SH-SY5Y (cell line): ENCODE measurements around the gene PPARG.

Experiments used
- GATA2 ChIP-seq: IDR thresholded peaks from 2 replicates; pipeline ENCODE4 v1.6.1; 2011; ENCODE audit warnings: mild to moderate bottlenecking, low read depth, low read length
- GATA3 ChIP-seq: IDR thresholded peaks from 2 replicates; pipeline ENCODE4 v1.6.1; 2011; ENCODE audit warnings: low read depth, mild to moderate bottlenecking, low read length, moderate library complexity

The PPARG gene

DNA sequence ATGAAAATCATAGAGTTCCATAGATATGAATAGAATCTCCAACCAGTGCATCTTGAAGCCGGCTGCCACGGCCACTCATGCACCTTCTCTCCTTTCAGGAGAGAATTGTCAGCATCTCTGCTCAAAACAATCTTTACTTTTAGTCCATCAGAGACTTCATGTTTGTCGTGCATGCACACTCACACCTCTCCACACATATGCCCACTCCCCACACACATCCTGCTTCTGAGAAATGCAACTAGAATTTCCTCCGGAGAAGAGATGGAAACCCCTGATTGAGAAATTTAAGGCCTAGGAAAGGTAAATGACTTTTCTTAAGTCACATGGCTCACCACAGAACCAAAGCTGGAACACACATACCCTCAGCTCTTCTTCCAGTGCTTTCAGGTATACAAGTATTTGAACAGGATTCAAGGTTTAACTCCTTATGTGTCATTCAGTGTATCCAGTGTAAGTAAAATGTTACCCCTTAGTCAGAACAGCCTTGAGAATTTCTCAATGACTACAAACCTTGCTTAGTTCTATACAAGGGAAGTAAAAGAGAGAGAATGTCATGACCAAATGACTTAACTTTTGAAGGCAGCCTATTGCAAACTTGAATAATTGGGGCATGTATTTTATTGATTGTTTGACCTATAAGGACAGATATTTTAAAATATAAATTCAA, 126.3 kb downstream of the PPARG start:
- TF ChIP-seq GATA3 (no peak), GATA2 (no peak)

DNA sequence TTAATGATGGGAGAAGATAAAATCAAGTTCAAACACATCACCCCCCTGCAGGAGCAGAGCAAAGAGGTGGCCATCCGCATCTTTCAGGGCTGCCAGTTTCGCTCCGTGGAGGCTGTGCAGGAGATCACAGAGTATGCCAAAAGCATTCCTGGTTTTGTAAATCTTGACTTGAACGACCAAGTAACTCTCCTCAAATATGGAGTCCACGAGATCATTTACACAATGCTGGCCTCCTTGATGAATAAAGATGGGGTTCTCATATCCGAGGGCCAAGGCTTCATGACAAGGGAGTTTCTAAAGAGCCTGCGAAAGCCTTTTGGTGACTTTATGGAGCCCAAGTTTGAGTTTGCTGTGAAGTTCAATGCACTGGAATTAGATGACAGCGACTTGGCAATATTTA, 127.9 kb downstream of the PPARG start:
- no peak for TF ChIP-seq GATA2

DNA sequence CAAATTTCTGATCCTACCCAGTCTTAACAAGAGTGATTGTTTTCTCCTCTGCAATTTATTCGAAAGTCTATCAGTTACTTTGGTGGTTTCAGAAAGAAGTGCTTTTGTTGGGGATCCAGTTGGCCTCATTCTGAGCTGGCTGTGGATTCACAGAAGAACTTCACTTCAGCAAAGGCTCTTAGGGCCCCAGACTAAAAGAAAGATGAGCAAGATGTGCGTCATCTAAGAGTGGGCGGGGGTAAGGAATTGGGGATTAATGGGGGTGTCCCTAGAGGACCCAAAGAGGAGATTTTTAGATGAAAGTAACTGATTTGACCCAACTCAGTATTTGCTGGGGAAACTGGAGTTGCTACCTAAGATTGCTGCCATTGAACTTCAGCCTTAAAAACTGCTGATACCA, 131.5 kb downstream of the PPARG start:
- no peak for TF ChIP-seq GATA2
- TF ChIP-seq GATA3, result no peak

DNA sequence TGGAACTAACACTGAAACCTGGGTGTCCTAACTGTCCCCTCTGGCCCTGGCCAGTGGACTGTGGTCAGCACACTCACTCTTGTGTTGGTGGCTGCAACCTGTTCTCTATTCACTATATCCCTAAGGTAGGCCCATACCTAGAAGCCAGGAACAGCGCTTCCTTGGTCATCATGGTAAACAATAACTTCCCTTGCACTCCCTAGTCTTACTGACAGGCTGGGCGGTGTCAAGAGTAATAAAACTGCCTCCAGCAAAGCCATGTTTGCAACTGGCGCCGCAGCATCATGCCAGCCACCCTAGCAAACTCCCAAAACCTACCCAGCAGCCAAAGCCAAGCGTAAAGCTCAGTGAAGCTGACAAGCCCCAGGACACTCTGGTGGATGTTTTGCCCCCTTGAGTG, 132.3 kb downstream of the PPARG start:
- TF ChIP-seq GATA3 (no peak), GATA2 (no peak)

DNA sequence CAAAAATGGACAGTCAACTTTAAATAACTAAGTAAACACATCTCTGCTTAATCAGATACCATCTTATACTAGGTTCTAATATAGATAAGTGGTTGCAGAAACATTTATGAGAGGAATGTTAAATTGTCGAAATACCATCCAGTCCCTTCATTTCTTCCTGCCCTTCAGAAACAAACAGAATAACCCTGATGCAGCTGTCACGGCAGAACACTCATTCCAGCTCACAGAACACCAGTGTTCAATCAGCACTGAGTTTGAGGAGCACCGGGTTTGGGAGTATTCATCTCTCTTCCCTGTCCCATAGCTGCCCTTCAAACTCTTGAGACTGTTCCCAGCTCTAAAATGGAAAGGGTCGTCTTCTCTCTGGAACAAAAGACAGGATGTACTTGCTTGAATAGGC, 134.3 kb downstream of the PPARG start:
- TF ChIP-seq GATA3 (no peak), GATA2 (no peak)

DNA sequence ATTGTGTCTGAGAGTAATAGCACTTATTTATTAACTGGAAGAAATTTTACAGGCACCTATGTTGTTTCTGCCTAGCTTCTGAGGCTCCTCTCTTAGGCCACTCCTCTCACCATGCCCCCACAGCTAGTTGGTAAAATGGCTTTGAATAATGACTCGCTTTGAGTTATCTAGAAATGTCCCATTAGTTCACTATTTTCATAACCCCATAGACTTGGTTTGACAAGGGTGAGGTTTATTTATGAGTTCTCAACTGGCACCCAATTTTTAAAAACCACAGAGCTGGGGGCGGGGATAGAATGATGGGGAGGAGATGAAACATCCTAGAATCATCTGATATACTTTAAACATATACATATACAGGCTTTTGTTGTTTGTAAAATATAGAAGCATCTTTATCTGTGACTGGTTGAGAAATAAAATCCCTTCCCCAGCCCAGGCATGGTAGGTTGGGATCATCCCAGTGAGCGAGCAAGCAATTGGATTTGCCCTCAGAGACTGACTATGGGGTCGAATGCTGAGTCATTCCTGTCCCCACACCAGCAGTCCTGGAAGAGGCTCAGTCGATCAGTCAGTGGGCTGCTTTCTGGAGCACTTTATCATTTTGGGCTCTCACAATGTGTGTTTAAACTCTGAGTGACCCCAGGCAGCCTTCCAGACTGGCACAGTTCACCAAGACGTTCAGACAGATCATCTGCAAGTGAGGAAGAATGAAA, 135.2 kb downstream of the PPARG start:
- TF ChIP-seq GATA2, result no peak
- TF ChIP-seq GATA3, result no peak

DNA sequence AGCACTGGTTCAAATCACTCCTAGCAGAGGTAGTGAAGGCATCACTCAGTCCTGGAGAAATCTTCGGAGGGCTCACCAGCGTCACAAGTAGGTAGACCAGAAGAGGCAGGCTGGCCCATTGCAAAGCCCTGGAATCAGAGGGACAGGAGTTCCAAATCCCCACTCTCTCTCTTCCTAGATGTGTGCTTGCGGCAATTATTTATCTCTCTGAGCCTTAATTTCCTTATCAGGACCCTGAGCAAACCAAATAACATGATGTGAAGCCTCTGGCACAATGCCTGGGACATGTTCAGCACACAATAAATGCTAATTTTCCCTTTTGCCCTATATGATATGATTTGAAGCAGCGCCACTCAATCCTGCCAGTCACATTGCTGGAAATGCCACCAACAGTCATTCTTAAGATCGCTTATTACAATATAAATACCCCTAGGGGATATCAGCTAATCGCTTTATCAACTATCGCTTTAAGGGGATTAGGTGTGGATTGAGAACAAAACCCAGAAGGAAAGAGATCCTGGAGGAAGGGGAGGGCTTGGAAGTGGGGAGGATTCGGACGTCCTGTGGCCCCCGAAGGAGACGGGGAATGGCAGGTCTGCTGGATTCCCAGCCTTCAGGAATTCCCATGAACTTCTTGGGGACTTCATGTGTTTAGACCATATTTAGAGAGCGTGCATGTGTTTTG, 135.9 kb downstream of the PPARG start:
- TF ChIP-seq GATA3 (peak; percentile 73), GATA2 (peak; percentile 93)

DNA sequence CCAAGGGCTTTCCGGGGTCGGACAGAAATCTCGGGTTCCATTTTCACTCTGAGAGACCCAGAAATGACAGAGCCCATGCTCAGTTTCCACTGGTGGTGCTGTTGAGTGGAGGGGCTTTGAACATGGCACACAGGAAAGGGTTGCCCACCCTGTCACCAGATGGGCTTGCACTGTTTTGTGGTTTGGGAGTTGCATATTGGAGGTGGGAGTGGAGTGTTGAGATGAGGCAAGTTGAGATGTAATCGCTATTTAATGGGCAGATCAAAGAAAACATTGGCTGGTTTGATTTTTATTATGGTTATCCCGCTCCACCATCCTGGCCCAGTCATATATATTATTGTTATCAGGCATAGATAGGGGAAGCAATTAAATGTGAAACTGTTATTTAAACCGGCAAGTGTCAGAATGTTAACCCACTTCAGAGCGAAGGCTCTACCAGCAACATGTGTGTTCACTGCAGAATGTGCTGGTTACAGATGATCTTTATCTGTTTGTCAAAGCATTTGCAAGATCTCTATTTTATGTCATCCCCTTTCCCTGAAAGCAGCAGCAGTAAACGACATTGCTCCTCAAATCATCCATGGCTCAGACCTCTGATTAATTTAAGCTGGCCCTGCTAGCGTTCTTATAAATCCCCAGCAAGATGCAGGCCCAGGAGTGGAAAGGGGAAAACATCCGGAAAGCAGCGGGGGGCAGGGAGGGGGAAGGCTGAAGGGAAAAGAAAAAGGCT, 137.1 kb downstream of the PPARG start:
- TF ChIP-seq GATA2 (peak; percentile 83), GATA3 (peak; percentile 53; the same call in 1 of the 2 replicates)

DNA sequence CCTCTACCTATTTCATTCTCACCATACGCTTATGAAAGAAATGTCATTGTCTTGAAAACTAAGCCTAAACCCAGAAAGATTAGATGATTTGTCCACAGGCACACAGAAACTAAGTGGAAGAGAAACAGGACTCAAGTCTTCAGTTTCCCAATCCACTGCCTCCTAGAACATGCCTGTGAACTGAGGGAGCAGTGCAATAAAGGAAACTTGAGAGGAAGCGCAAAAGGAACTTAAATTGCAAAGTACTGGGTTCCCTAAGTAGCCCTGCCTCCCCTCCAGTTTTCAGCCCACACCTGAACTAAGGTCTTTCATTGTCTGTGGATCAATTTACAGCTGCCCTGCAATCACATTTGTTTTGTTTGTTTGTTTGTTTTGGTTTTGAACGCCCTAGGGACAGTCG, 138.7 kb downstream of the PPARG start:
- no peak for TF ChIP-seq GATA2
- no peak for TF ChIP-seq GATA3

DNA sequence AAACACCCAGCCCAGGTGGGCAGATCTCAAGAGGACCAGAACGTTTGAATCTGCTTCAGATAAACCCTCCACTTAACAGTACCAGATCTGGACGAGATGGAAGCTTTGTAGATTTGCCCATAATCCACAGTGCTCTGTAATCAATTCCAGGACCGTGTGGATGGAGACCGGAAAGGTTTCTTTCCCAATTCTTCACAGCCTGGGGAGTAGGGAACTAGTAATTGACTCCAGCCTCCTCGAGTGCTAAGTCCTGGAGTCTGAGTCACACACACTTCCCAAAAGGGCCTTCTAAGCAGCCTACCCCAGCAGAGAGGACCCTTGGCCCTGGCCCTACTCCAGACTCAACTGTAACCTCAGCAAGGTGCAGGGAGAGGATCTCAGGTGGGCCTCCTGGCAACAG, 139.3 kb downstream of the PPARG start:
- no peak for TF ChIP-seq GATA3
- TF ChIP-seq GATA2, result no peak

DNA sequence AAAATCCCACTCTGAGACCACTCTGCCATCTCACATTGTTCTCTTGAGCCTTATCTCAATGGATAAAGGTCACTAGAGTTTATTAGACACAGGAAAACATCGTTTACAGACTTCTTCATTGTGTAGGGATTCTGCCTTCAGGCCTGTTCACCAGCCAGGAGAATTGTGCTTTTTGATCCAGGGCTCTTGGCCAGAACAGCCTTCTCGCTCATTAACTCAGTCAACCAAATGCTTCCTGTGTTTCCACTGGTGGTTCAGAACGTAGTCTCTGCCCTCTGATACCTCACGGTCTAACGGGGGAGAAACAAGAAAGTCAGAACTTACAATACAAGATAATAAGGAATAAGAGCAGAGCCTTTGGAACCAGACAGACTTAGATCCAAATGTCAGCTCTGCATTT, 141.2 kb downstream of the PPARG start:
- TF ChIP-seq GATA3, result no peak

DNA sequence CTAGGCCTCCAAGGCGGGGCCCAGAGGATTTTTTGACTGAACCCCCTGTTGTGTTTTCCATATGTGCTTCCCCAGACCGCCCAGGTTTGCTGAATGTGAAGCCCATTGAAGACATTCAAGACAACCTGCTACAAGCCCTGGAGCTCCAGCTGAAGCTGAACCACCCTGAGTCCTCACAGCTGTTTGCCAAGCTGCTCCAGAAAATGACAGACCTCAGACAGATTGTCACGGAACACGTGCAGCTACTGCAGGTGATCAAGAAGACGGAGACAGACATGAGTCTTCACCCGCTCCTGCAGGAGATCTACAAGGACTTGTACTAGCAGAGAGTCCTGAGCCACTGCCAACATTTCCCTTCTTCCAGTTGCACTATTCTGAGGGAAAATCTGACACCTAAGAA, 145.0 kb downstream of the PPARG start:
- no peak for TF ChIP-seq GATA3
- no peak for TF ChIP-seq GATA2

DNA sequence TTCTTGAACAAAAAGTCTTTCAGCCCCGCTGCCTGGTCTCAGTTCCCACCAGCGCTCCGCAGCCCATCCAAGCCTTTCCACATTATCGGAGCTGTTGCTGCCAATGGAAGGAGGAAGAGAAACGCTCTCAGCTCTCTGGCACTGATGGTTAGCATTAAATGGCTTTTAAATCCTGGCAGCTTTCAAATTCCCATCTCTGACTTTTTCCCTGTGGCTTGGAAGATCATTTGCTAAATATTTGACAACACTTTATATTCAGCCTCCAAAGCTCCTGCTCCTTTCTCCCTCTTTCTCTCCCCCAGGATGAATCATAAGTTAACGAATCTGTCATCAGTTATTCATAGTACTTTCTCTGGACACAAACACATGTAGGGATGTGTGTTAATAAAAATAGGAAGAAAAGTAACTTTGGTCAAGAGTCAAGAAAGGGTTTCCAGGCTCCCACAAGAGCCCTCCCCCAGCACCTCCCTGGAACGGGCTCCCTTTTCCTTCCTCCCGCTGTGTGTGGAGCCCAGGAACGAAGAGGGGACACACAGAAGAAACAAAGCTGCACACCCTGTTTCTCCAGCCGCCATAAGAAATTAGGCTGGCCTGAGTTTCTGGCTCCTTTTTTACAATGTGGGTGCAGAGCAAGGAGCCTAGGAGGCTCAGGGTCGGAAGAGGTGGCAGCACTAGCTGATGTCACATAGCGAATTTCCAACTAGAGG, 147.8 kb downstream of the PPARG start:
- no peak for TF ChIP-seq GATA2
- no peak for TF ChIP-seq GATA3

DNA sequence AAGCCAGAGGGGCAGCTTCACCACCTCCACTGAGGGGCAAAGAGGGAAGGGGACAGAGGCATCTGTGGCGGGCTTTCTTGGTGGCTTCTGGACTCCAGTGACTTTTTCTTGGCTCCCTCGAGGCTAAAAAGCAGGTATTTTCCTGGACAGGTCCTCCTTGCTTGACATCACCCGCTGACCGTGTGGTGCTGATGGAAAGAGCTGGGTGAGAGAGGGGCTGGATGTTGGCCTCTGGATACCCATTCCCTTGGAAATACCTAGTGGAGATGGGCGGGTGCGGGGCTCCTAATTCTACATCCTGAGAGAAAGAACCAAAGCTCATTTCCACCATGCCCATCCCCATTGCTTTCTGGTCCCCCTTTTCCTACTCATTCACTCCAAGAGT, 148.3 kb downstream of the PPARG start:
- TF ChIP-seq GATA3 (no peak), GATA2 (no peak)
